GM12801 (cell line): ENCODE results near the gene WDR20.

Experiments used
- TF ChIP-seq, protein P1 (sequence below): IDR thresholded peaks from one replicate; pipeline ENCODE4 v1.5.1; 2011; ENCODE audit warnings: control low read depth; ENCODE audit not compliant: insufficient read length; ENCODE audit errors: extremely low read depth

The WDR20 gene

DNA sequence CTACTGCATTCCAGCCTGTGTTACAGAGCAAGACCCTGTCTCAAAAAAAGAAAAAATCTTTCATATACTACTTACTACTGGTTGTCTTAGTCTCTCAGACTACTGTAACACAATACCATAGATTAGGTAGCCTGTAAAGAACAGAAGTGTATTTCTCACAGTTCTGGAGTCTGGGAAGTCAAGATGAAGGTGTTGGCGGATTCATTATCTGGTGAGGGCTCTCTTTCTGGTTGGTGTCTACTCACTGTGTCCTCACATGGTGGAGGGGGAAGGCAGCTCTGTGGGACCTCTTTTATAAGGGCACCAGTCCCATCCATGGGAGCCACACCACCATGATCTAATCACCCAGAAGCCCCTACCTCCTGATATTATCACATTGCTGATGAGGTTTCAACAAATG lies 14.4 kb downstream of the WDR20 start:
- TF ChIP-seq, protein P1, sequence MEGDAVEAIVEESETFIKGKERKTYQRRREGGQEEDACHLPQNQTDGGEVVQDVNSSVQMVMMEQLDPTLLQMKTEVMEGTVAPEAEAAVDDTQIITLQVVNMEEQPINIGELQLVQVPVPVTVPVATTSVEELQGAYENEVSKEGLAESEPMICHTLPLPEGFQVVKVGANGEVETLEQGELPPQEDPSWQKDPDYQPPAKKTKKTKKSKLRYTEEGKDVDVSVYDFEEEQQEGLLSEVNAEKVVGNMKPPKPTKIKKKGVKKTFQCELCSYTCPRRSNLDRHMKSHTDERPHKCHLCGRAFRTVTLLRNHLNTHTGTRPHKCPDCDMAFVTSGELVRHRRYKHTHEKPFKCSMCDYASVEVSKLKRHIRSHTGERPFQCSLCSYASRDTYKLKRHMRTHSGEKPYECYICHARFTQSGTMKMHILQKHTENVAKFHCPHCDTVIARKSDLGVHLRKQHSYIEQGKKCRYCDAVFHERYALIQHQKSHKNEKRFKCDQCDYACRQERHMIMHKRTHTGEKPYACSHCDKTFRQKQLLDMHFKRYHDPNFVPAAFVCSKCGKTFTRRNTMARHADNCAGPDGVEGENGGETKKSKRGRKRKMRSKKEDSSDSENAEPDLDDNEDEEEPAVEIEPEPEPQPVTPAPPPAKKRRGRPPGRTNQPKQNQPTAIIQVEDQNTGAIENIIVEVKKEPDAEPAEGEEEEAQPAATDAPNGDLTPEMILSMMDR: no peak

GRCh38 chr14:102154821-102155549 lies 15.3 kb downstream of the WDR20 start:
- TF ChIP-seq, protein P1: no peak

- TF ChIP-seq, protein P1: no peak
These were observed 17.6 kb downstream of the WDR20 start for GRCh38 chr14:102157346-102157745.

DNA sequence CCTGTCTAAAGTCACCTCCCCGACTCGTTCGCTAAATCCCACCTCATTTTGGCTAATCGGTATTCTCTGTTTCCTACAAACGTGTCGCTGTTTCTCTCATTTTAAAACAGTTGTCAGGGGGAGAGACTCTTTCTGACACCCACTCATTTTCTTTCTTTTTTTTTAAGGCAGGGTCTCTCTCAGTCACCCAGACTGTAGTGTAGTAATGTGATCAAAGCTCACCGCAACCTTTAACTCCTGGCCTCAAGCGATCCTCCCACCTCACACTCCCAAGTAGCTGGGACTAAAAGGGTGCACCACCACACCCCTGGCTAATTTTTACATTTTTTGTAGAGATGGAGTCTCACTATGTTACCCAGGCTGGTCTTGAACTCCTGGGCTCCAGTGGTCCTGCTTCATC lies 19.1 kb downstream of the WDR20 start:
- TF ChIP-seq, protein P1: no peak

DNA sequence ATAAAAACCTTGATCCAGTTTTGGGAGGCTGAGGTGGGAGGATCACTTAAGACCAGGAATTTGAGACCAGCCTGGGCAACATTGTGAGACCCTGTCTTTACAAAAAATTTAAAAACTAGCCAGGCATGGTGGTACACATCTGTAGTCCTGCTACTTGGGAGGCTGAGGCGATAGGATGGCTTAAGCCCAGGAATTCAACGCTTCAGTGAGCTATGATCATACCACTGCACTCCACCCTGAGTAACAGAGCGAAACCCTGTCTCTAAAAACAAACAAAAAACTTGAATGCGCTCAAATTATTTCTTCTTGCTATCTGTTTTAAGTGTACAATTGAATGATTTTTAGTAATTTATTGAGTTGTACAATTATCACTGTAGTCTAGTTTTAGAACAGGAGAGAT lies 20.1 kb downstream of the WDR20 start:
- TF ChIP-seq, protein P1: no peak

DNA sequence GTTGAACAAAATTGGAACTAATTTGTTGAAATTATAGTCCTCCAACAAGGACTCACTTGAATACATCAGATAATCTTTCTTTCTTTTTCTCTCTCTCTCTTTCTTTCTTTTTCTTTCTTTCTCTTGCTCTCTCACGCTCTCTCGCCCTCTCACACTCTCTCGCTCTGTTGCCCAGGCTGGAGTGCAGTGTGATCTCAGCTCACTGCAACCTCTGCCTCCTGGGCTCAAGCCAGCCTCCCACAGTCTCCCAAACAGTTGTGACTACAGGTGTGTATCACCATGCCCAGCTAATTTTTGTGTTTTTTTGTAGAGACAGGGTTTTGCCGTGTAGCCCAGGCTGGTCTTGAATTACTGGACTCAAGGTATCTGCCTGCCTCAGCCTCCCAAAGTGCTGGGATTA lies 22.8 kb downstream of the WDR20 start:
- TF ChIP-seq, protein P1: no peak

GRCh38 chr14:102164241-102164641 lies 24.5 kb downstream of the WDR20 start:
- TF ChIP-seq, protein P1: no peak
